B cell (primary cell): ENCODE measurements around the gene POLR3B.

Source experiments
- CTCF ChIP-seq: fragments of 200-600 bp; IDR thresholded peaks from one replicate; pipeline ENCODE4 v1.8.0; 2022; ENCODE audit warnings: antibody characterized with exemption, mild to moderate bottlenecking
- EZH2 ChIP-seq: IDR thresholded peaks from 2 replicates; pipeline ENCODE4 v1.6.1; 2012; ENCODE audit warnings: borderline replicate concordance, low read depth, mild to moderate bottlenecking, moderate library complexity, low read length; ENCODE audit not compliant: insufficient read depth, poor library complexity, severe bottlenecking

- no peak for TF ChIP-seq CTCF
- TF ChIP-seq EZH2 = no peak
Measured at GRCh38 chr12:106317406-106318082, 40.0 kb upstream of the POLR3B start.
